HepG2 (cell line): ENCODE data around the gene GAPT. TPM values are rescaled to one million over a fixed set of nuclear protein-coding genes. Genes with fewer than 3 reads are reported as not detected.
A peak's percentile ranks its signal among the peaks of the same experiment; 100 is the strongest.

Source experiments
- ATAC-seq: fragments of 200-7000 bp; cut with Tn5 transposase; 3 replicates; pipeline ENCODE4 v1.9.1; 2020; ENCODE audit warnings: mild to moderate bottlenecking, moderate library complexity
- BruUV-seq: library from RNA; stranded (reverse); fragments of 400-500 nt; replicated peaks from 2 replicates; lab custom pipeline; 2021; lab: Mats Ljungman, UMichigan
- CTCF ChIA-PET: fragments of 300-600 bp; formaldehyde crosslinking; extraction: SDS; loops from one replicate; lab custom pipeline; 2021; ENCODE audit warnings: low total read pairs, inconsistent platforms, low intra/inter-chr PET ratio; lab: Yijun Ruan, JAX
- POLR2A ChIA-PET: fragments of 350-600 bp; sonication (Branson Sonifier 250); formaldehyde crosslinking; loops from one replicate; lab custom pipeline; 2020; ENCODE audit warnings: antibody characterized with exemption, inconsistent platforms; lab: Yijun Ruan, JAX
- DNase-seq: peaks from one replicate; pipeline ENCODE4 v3.0.0-alpha.2; 2015; ENCODE audit warnings: low spot score
- FAIRE-seq: peaks from 3 replicates; lab custom pipeline; 2011; peaks lifted over from hg19 to GRCh38; lab: Jason Lieb, UNC
- H2AFZ ChIP-seq: one replicate; pipeline ENCODE4 v1.6.1; 2011; ENCODE audit warnings: low read length, inconsistent platforms
- H3K27ac ChIP-seq: fragments of 300-600 bp; 3 replicates; pipeline ENCODE4 v1.8.0; 2011; ENCODE audit warnings: mixed run types, mild to moderate bottlenecking, mixed read lengths, low read length, inconsistent platforms; ENCODE audit not compliant: insufficient read depth; ENCODE audit errors: extremely low read length
- H3K27me3 ChIP-seq, 2 experiments: fragments of 200-600 bp in 1 of 2; 2 replicates in 1 of 2; 3 replicates in 1 of 2; pipeline versions ENCODE4 v1.6.0 to v1.8.0; 2011; ENCODE audit warnings: low read length in 2 of 2, mild to moderate bottlenecking in 2 of 2, moderate library complexity in 2 of 2, inconsistent platforms in 1 of 2; ENCODE audit not compliant: insufficient read depth in 2 of 2, control insufficient read depth in 1 of 2
- H3K36me3 ChIP-seq, 2 experiments: fragments of 200-600 bp in 1 of 2; replicated peaks in 1 of 2; 2 replicates in 1 of 2; 3 replicates in 1 of 2; pipeline versions ENCODE4 v1.5.1 to v1.8.0; 2011; ENCODE audit warnings: low read length in 2 of 2, inconsistent platforms in 1 of 2; ENCODE audit not compliant: insufficient read depth in 2 of 2, control insufficient read depth in 1 of 2
- H3K4me1 ChIP-seq: 2 replicates; pipeline ENCODE4 v1.5.1; 2012; ENCODE audit warnings: low read length, inconsistent platforms; ENCODE audit not compliant: insufficient read depth
- H3K4me2 ChIP-seq: 2 replicates; pipeline ENCODE4 v1.6.0; 2011; ENCODE audit warnings: low read depth, low read length, inconsistent platforms
- H3K4me3 ChIP-seq, 3 experiments: fragments of 200-600 bp in 1 of 3; sonication (generic), shearing (Covaris generic) in 1 of 3; replicated peaks in 1 of 3; 2 replicates each; pipeline ENCODE4 v1.5.1; 2011 to 2016; ENCODE audit warnings: low read length in 3 of 3, inconsistent platforms in 2 of 3, low read depth in 2 of 3, mild to moderate bottlenecking in 2 of 3, control low read depth in 1 of 3, mixed read lengths in 1 of 3; ENCODE audit not compliant: insufficient read depth in 1 of 3
- H3K79me2 ChIP-seq: one replicate; pipeline ENCODE4 v1.6.1; 2011; ENCODE audit warnings: low read length, inconsistent platforms; ENCODE audit not compliant: insufficient read depth
- H3K9ac ChIP-seq: 2 replicates; pipeline ENCODE4 v1.6.0; 2011; ENCODE audit warnings: mild to moderate bottlenecking, low read depth, low read length, inconsistent platforms; ENCODE audit not compliant: insufficient read depth
- H3K9me3 ChIP-seq: 2 replicates; pipeline ENCODE4 v1.5.1; 2012; ENCODE audit warnings: mild to moderate bottlenecking, low read length
- H4K20me1 ChIP-seq: 2 replicates; pipeline ENCODE4 v1.6.0; 2011; ENCODE audit warnings: inconsistent platforms, mild to moderate bottlenecking, low read length, moderate library complexity; ENCODE audit not compliant: insufficient read depth
- ARNT2 ChIP-seq: sonication (generic); formaldehyde crosslinking; IDR thresholded peaks from 2 replicates; pipeline ENCODE4 v1.8.0; 2022; ENCODE audit warnings: mild to moderate bottlenecking, low read depth, missing genetic modification reagents, moderate library complexity
- ATAD3A ChIP-seq: sonication (generic); formaldehyde crosslinking; IDR thresholded peaks from 2 replicates; pipeline ENCODE4 v1.4.0; 2020; ENCODE audit warnings: missing genetic modification reagents
- ATRX ChIP-seq: sonication (generic); formaldehyde crosslinking; IDR thresholded peaks from 2 replicates; pipeline ENCODE4 v1.4.0; 2020; ENCODE audit warnings: missing genetic modification reagents, borderline replicate concordance
- CEBPG ChIP-seq: IDR thresholded peaks from 2 replicates; pipeline ENCODE4 v1.6.1; 2016
- E2F1 ChIP-seq: sonication (generic); formaldehyde crosslinking; IDR thresholded peaks from 2 replicates; pipeline ENCODE4 v1.5.0; 2020; ENCODE audit warnings: missing genetic modification reagents
- E2F2 ChIP-seq: sonication (generic); formaldehyde crosslinking; IDR thresholded peaks from 2 replicates; pipeline ENCODE4 v1.4.0; 2020; ENCODE audit warnings: missing genetic modification reagents, borderline replicate concordance
- EEA1 ChIP-seq: sonication (generic); formaldehyde crosslinking; IDR thresholded peaks from 2 replicates; pipeline ENCODE4 v1.5.1; 2020; ENCODE audit warnings: mild to moderate bottlenecking, missing genetic modification reagents, borderline replicate concordance
- MATR3 ChIP-seq: sonication (generic); formaldehyde crosslinking; IDR thresholded peaks from 2 replicates; pipeline ENCODE4 v1.4.0; 2020; ENCODE audit warnings: missing genetic modification reagents
- NAIF1 ChIP-seq: sonication (generic); formaldehyde crosslinking; IDR thresholded peaks from 2 replicates; pipeline ENCODE4 v1.5.0; 2020; ENCODE audit warnings: mild to moderate bottlenecking, missing genetic modification reagents, borderline replicate concordance
- NRL ChIP-seq: sonication (generic); formaldehyde crosslinking; IDR thresholded peaks from 2 replicates; pipeline ENCODE4 v1.5.0; 2020; ENCODE audit warnings: missing genetic modification reagents, mild to moderate bottlenecking, moderate library complexity, borderline replicate concordance
- POLR2AphosphoS5 ChIP-seq: IDR thresholded peaks from 2 replicates; pipeline ENCODE4 v1.6.1; 2012; ENCODE audit warnings: low read depth, low read length
- SNAI1 ChIP-seq: sonication (generic); formaldehyde crosslinking; IDR thresholded peaks from 2 replicates; pipeline ENCODE4 v1.5.0; 2020; ENCODE audit warnings: mild to moderate bottlenecking, missing genetic modification reagents, borderline replicate concordance
- SYNCRIP ChIP-seq: fragments of 200-400 bp; formaldehyde crosslinking; IDR thresholded peaks from 2 replicates; pipeline ENCODE4 v1.6.1; 2018; ENCODE audit warnings: mild to moderate bottlenecking, low read depth, low read length; ENCODE audit not compliant: insufficient read depth
- TP53 ChIP-seq: sonication (generic); formaldehyde crosslinking; conservative IDR thresholded peaks from 2 replicates; pipeline ENCODE4 v1.4.0; 2020; ENCODE audit warnings: missing genetic modification reagents
- ZNF224 ChIP-seq: sonication (generic); formaldehyde crosslinking; IDR thresholded peaks from 2 replicates; pipeline ENCODE4 v1.5.0; 2020; ENCODE audit warnings: mild to moderate bottlenecking, missing genetic modification reagents
- ZNF276 ChIP-seq: sonication (generic); formaldehyde crosslinking; IDR thresholded peaks from 2 replicates; pipeline ENCODE4 v1.4.0; 2020; ENCODE audit warnings: mild to moderate bottlenecking, low read depth, missing genetic modification reagents
- ZNF558 ChIP-seq: sonication (generic); formaldehyde crosslinking; IDR thresholded peaks from 2 replicates; pipeline ENCODE4 v1.9.0; 2022; ENCODE audit warnings: mild to moderate bottlenecking, missing genetic modification reagents, borderline replicate concordance
- ZNF75D ChIP-seq: sonication (generic); formaldehyde crosslinking; IDR thresholded peaks from 2 replicates; pipeline ENCODE4 v1.8.1; 2023; ENCODE audit warnings: missing genetic modification reagents, mild to moderate bottlenecking, borderline replicate concordance
- ZUFSP ChIP-seq: sonication (generic); formaldehyde crosslinking; IDR thresholded peaks from 2 replicates; pipeline ENCODE4 v1.9.0; 2021; ENCODE audit warnings: missing genetic modification reagents, mild to moderate bottlenecking, borderline replicate concordance
- WGBS: methylation state at CpG from one replicate; pipeline ENCODE4 v1.1.6; 2017; ENCODE audit warnings: low lambda C conversion rate; 5-methylcytosine and 5-hydroxymethylcytosine counted together
- in situ Hi-C: cut with HindIII; loops from 2 replicates; pipeline ENCODE4 v1.10.0; 2017; ENCODE audit warnings: low pct_unique_long_range_greater_than_20kb; ENCODE audit not compliant: extremely low pct_ligation_motif_present
- intact Hi-C: fragments of 100-400 bp; cut with micrococcal nuclease; formaldehyde crosslinking; loops from one replicate; pipeline ENCODE4 v1.10.0; 2022; ENCODE audit not compliant: unreplicated experiment
- polyA plus RNA-seq, 8 experiments: library from polyadenylated mRNA; depleted of rRNA in 3 of 8; stranded (reverse) in 7 of 8; unstranded in 1 of 8; fragments of >200 nt; fragmentation: Illumina TruSeq in 4 of 8; extraction: Trizol in 4 of 8; gene quantifications; 2 replicates each; pipeline versions ENCODE4 v1.2.1 to v1.2.3, GENCODE V29; 2011 to 2016; ENCODE audit warnings: low read depth in 4 of 8, missing spikeins in 1 of 8, mixed read lengths in 1 of 8; ENCODE audit not compliant: insufficient read depth in 1 of 8
- total RNA-seq, 5 experiments: library from RNA; depleted of rRNA; stranded (reverse); fragments of >200 nt; fragmentation: Illumina TruSeq; extraction: Trizol; gene quantifications; 2 replicates each; pipeline ENCODE4 v1.2.3, GENCODE V29; 2016; ENCODE audit warnings: low read depth in 1 of 5

Gene GAPT
- total and polyA plus RNA-seq, 2 of the 13 experiments (the other 11 are each of a cell fraction or from before 2014, with no cell fraction given), result not detected

DNA sequence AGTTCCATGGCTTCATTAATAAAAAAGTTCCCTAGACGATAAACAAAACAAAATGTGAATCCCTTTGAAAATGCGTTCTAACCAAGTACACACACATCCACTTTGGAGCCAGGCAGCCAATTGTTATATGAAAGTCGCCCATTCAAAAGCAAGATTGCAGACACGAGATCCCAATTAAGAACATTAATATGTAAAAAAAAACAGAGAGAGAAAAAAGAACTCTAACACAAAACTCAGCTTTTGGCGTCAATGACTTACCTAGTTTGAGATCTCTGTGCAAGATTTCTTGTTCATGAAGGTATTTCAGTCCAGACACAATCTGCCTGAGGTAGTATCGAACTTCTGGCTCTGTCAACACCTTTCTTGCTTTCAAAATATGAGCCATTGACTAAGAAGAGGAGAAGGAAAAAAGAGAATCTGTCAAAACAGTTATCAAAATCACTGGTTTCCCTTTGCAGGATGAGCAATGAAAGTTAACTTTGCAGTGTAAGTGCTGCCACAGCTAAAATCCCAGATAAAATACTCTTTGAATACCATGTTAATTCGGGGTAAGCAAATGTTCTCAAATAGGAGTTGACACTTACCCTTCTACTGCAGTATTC is 33.0 kb upstream of the GAPT start:
- no peak for FAIRE-seq
- H4K20me1 ChIP-seq, result no peaks in the 10 kb centered on the region
- H3K4me1 ChIP-seq, result peaks cover 50% of the 10 kb centered on the region
- WGBS, result 45% methylated on average over 7 of the region's 7 CpGs
- CTCF ChIA-PET, result no interaction called here
- H3K79me2 ChIP-seq, result peaks cover 11% of the 10 kb centered on the region
- H3K4me3 ChIP-seq, result peak overlapping the region; percentile 71 to 79 (median 72); a peak in 5 of 6 replicates
- H3K9me3 ChIP-seq, result no peaks in the 10 kb centered on the region
- DNase-seq, result no peak
- TF ChIP-seq NAIF1 (CRISPR knock-in tag) (no peak), ZNF224 (CRISPR knock-in tag) (no peak), ARNT2 (CRISPR knock-in tag) (no peak), ZNF558 (CRISPR knock-in tag) (no peak), NRL (no peak), CEBPG (CRISPR knock-in tag) (no peak), ATAD3A (no peak), ATRX (CRISPR knock-in tag) (no peak), SYNCRIP (no peak), ZNF276 (CRISPR knock-in tag) (no peak), MATR3 (CRISPR knock-in tag) (no peak), E2F1 (CRISPR knock-in tag) (no peak), POLR2AphosphoS5 (no peak), E2F2 (no peak), TP53 (no peak), SNAI1 (CRISPR knock-in tag) (no peak), ZNF75D (CRISPR knock-in tag) (no peak), EEA1 (CRISPR knock-in tag) (no peak), ZUFSP (CRISPR knock-in tag) (no peak)
- H3K27ac ChIP-seq, result no peak overlapping the region
- H2AFZ ChIP-seq, result no peak overlapping the region
- in situ Hi-C loops (loop anchor here (5.0 to 25.0 kb wide), 2 partner anchors 571 to 946 kb away; no protein-coding TSS in a partner anchor), intact Hi-C loops (no loop called here)
- BruUV-seq, result TSS peak; percentile 50
- H3K27me3 ChIP-seq, result no peaks in the 10 kb centered on the region; a peak in 1 of 5 replicates
- peak overlapping the region; percentile 79; the same call in 1 of the 2 replicates for H3K9ac ChIP-seq
- peaks cover 3 to 11% of the 10 kb centered on the region in 2 experiments; a peak in 3 of 5 replicates for H3K36me3 ChIP-seq
- POLR2A ChIA-PET, result interaction anchor here (5.0 kb wide), 1 partner anchor 808 kb away, joined by 22 read pairs; no protein-coding TSS in a partner anchor
- no peak for ATAC-seq
- peak overlapping the region; percentile 69 for H3K4me2 ChIP-seq
